Choroid plexus epithelial cell (primary cell): ENCODE data around the gene ETV6.

Experiments
- DNase-seq: peaks from one replicate; pipeline ENCODE4 v3.0.0-alpha.2; 2010; ENCODE audit warnings: low read depth
- H3K4me3 ChIP-seq: 2 replicates; pipeline ENCODE4 v1.5.1; 2011; ENCODE audit warnings: low read depth, mild to moderate bottlenecking, control low read depth, low read length, moderate library complexity
- CTCF ChIP-seq: conservative IDR thresholded peaks from 2 replicates; pipeline ENCODE4 v1.5.1; 2011; ENCODE audit warnings: low read depth, mild to moderate bottlenecking, control low read depth, inconsistent platforms, low read length, moderate library complexity

Gene ETV6

GRCh38 chr12:11657511-11657910, 8.0 kb downstream of the ETV6 start:
- DNase-seq = no peak
- TF ChIP-seq CTCF = no peak
- no peak overlapping the region for H3K4me3 ChIP-seq

- no peak overlapping the region for H3K4me3 ChIP-seq
- no peak for TF ChIP-seq CTCF
- peak; percentile 74 for DNase-seq
Measured at GRCh38 chr12:11658791-11659190, 9.3 kb downstream of the ETV6 start.

GRCh38 chr12:11660624-11661023, 11.2 kb downstream of the ETV6 start:
- no peak for DNase-seq
- TF ChIP-seq CTCF = no peak
- H3K4me3 ChIP-seq = no peak overlapping the region

GRCh38 chr12:11661491-11662089, 12.1 kb downstream of the ETV6 start:
- TF ChIP-seq CTCF = no peak
- peak; percentile 15 for DNase-seq
- no peak overlapping the region for H3K4me3 ChIP-seq

- no peak overlapping the region for H3K4me3 ChIP-seq
- TF ChIP-seq CTCF = no peak
- DNase-seq = no peak
Measured at GRCh38 chr12:11662369-11662768, 12.9 kb downstream of the ETV6 start.

GRCh38 chr12:11663130-11663529, 13.7 kb downstream of the ETV6 start:
- DNase-seq = no peak
- TF ChIP-seq CTCF = no peak
- H3K4me3 ChIP-seq = no peak overlapping the region

GRCh38 chr12:11664101-11664500, 14.6 kb downstream of the ETV6 start:
- no peak for TF ChIP-seq CTCF
- H3K4me3 ChIP-seq = no peak overlapping the region
- DNase-seq = no peak
